ENCODE data around the gene SEPTIN10. TPM values are rescaled to one million over a fixed set of nuclear protein-coding genes. Genes with fewer than 3 reads are reported as not detected.

SEPTIN10 gene
- total RNA-seq, 1 donor from 2014 or later: 90.8 TPM

GRCh38 chr2:109501461-109501860, 112.3 kb downstream of the SEPTIN10 start:
- TF ChIP-seq EZH2 (IDR thresholded peaks at IDR 0.05; ENCODE audit: insufficient read depth, low read length) (no peak), CTCF (IDR thresholded peaks at IDR 0.05; ENCODE audit: insufficient read depth, low read depth, low read length) (no peak)
- Histone ChIP-seq H3K4me3 (ENCODE audit: insufficient read depth, low read depth, low read length) (no peak overlapping the region), H3K4me1 (ENCODE audit: insufficient read depth, low read length) (peaks cover 13% of the 10 kb centered on the region), H3K27ac (ENCODE audit: low read depth, low read length) (no peak overlapping the region), H4K20me1 (ENCODE audit: insufficient read depth, low read length) (no peaks in the 10 kb centered on the region), H3K9me3 (ENCODE audit: insufficient read depth, low read depth, low read length) (peaks cover 7% of the 10 kb centered on the region), H3K36me3 (ENCODE audit: insufficient read depth, low read length) (no peaks in the 10 kb centered on the region), H2AFZ (ENCODE audit: low read depth, low read length) (no peak overlapping the region), H3K79me2 (ENCODE audit: insufficient read depth, low read length) (no peaks in the 10 kb centered on the region), H3K27me3 (ENCODE audit: insufficient read depth, low read length) (no peaks in the 10 kb centered on the region), H3K9ac (ENCODE audit: low read length) (no peak overlapping the region), H3K4me2 (ENCODE audit: low read length) (no peak overlapping the region)
- FAIRE-seq: no peak
- Mint-ChIP-seq H3K9me3 (ENCODE audit: unreplicated experiment) (no peaks in the 10 kb centered on the region), H3K36me3 (ENCODE audit: low read depth, unreplicated experiment) (peaks cover 12% of the 10 kb centered on the region), H3K4me3 (ENCODE audit: unreplicated experiment) (no peak overlapping the region), H3K27me3 (ENCODE audit: low read depth, unreplicated experiment) (peaks cover 22% of the 10 kb centered on the region), H3K4me1 (ENCODE audit: low read depth, unreplicated experiment) (peaks cover 11% of the 10 kb centered on the region), H3K27ac (ENCODE audit: unreplicated experiment) (no peak overlapping the region)
- DNase-seq (ENCODE audit: low read depth): no peak

- FAIRE-seq: no peak
- H3K9ac ChIP-seq (ENCODE audit: low read length): no peak overlapping the region
- Mint-ChIP-seq H3K36me3 (ENCODE audit: low read depth, unreplicated experiment) (peaks cover 16% of the 10 kb centered on the region), H3K4me1 (ENCODE audit: low read depth, unreplicated experiment) (peaks cover 11% of the 10 kb centered on the region), H3K27ac (ENCODE audit: unreplicated experiment) (no peak overlapping the region), H3K9me3 (ENCODE audit: unreplicated experiment) (no peaks in the 10 kb centered on the region), H3K27me3 (ENCODE audit: low read depth, unreplicated experiment) (peaks cover 20% of the 10 kb centered on the region), H3K4me3 (ENCODE audit: unreplicated experiment) (no peak overlapping the region)
- no peak overlapping the region for H3K27ac ChIP-seq (ENCODE audit: low read depth, low read length)
- H3K4me3 ChIP-seq (ENCODE audit: insufficient read depth, low read depth, low read length): no peak overlapping the region
- H2AFZ ChIP-seq (ENCODE audit: low read depth, low read length): no peak overlapping the region
- no peaks in the 10 kb centered on the region for H3K79me2 ChIP-seq (ENCODE audit: insufficient read depth, low read length)
- no peaks in the 10 kb centered on the region for H3K27me3 ChIP-seq (ENCODE audit: insufficient read depth, low read length)
- no peaks in the 10 kb centered on the region for H3K36me3 ChIP-seq (ENCODE audit: insufficient read depth, low read length)
- peaks cover 13% of the 10 kb centered on the region for H3K4me1 ChIP-seq (ENCODE audit: insufficient read depth, low read length)
- H4K20me1 ChIP-seq (ENCODE audit: insufficient read depth, low read length): no peaks in the 10 kb centered on the region
- peaks cover 6% of the 10 kb centered on the region for H3K9me3 ChIP-seq (ENCODE audit: insufficient read depth, low read depth, low read length)
- DNase-seq (ENCODE audit: low read depth): no peak
- no peak overlapping the region for H3K4me2 ChIP-seq (ENCODE audit: low read length)
- TF ChIP-seq EZH2 (IDR thresholded peaks at IDR 0.05; ENCODE audit: insufficient read depth, low read length) (no peak), CTCF (IDR thresholded peaks at IDR 0.05; ENCODE audit: insufficient read depth, low read depth, low read length) (no peak)
Observed at GRCh38 chr2:109500910-109501309, 112.9 kb downstream of the SEPTIN10 start.

- Histone ChIP-seq H3K27me3 (ENCODE audit: insufficient read depth, low read length) (no peaks in the 10 kb centered on the region), H3K4me1 (ENCODE audit: insufficient read depth, low read length) (peaks cover 13% of the 10 kb centered on the region), H3K36me3 (ENCODE audit: insufficient read depth, low read length) (no peaks in the 10 kb centered on the region), H3K9me3 (ENCODE audit: insufficient read depth, low read depth, low read length) (no peaks in the 10 kb centered on the region), H3K79me2 (ENCODE audit: insufficient read depth, low read length) (no peaks in the 10 kb centered on the region), H3K4me2 (ENCODE audit: low read length) (no peak overlapping the region), H4K20me1 (ENCODE audit: insufficient read depth, low read length) (no peaks in the 10 kb centered on the region), H3K4me3 (ENCODE audit: insufficient read depth, low read depth, low read length) (no peak overlapping the region), H2AFZ (ENCODE audit: low read depth, low read length) (no peak overlapping the region), H3K27ac (ENCODE audit: low read depth, low read length) (no peak overlapping the region), H3K9ac (ENCODE audit: low read length) (no peak overlapping the region)
- no peak for DNase-seq (ENCODE audit: low read depth)
- TF ChIP-seq EZH2 (IDR thresholded peaks at IDR 0.05; ENCODE audit: insufficient read depth, low read length) (no peak), CTCF (IDR thresholded peaks at IDR 0.05; ENCODE audit: insufficient read depth, low read depth, low read length) (no peak)
- H3K9me3 Mint-ChIP-seq (ENCODE audit: unreplicated experiment): no peaks in the 10 kb centered on the region
- peaks cover 14% of the 10 kb centered on the region for H3K27me3 Mint-ChIP-seq (ENCODE audit: low read depth, unreplicated experiment)
- H3K36me3 Mint-ChIP-seq (ENCODE audit: low read depth, unreplicated experiment): peaks cover 12% of the 10 kb centered on the region
- H3K27ac Mint-ChIP-seq (ENCODE audit: unreplicated experiment): no peak overlapping the region
- no peak for FAIRE-seq
- peaks cover 11% of the 10 kb centered on the region for H3K4me1 Mint-ChIP-seq (ENCODE audit: low read depth, unreplicated experiment)
- H3K4me3 Mint-ChIP-seq (ENCODE audit: unreplicated experiment): no peak overlapping the region
Observed at GRCh38 chr2:109499566-109499965, 114.2 kb downstream of the SEPTIN10 start.

Data from astrocyte (in vitro differentiated cells and primary cell).